Skeletal muscle tissue (tissue), 4 donors: ENCODE data around the gene PKP1. TPM values are rescaled to one million over a fixed set of nuclear protein-coding genes. Genes with fewer than 3 reads are reported as not detected.

ENCODE experiments used
- H3K27ac ChIP-seq: one replicate; pipeline ENCODE4 v1.7.0; 2013; ENCODE audit warnings: mild to moderate bottlenecking, low read depth, low read length, inconsistent platforms
- H3K27me3 ChIP-seq, 3 donors: one replicate each; pipeline ENCODE4 v1.7.0; 2013; ENCODE audit warnings: low read length in 3 of 3; ENCODE audit not compliant: control insufficient read depth in 3 of 3, insufficient read depth in 3 of 3
- H3K36me3 ChIP-seq, 3 donors: one replicate each; pipeline ENCODE4 v1.7.0; 2013; ENCODE audit warnings: low read length in 3 of 3; ENCODE audit not compliant: control insufficient read depth in 3 of 3, insufficient read depth in 3 of 3
- H3K4me1 ChIP-seq, 3 donors: one replicate each; pipeline ENCODE4 v1.7.0; 2013; ENCODE audit warnings: low read length in 3 of 3, mild to moderate bottlenecking in 3 of 3; ENCODE audit not compliant: control insufficient read depth in 3 of 3, insufficient read depth in 3 of 3
- H3K4me3 ChIP-seq, 3 donors: one replicate each; pipeline ENCODE4 v1.7.0; 2013; ENCODE audit warnings: low read length in 3 of 3
- H3K9ac ChIP-seq, 3 donors: one replicate each; pipeline ENCODE4 v1.7.0; 2013; ENCODE audit warnings: low read length in 3 of 3, mild to moderate bottlenecking in 3 of 3, moderate library complexity in 2 of 3, low read depth in 1 of 3
- H3K9me3 ChIP-seq, 3 donors: one replicate each; pipeline ENCODE4 v1.7.0; 2013; ENCODE audit warnings: low read length in 3 of 3; ENCODE audit not compliant: control insufficient read depth in 3 of 3
- total RNA-seq: library from RNA; depleted of rRNA; stranded (reverse); fragments of >200 nt; gene quantifications from one replicate; pipeline ENCODE4 v1.2.3, GENCODE V29; 2014
- donor health status: Osteomylitis.

The PKP1 gene
- total RNA-seq, 1 donor from 2014 or later = 3.7 TPM

GRCh38 chr1:201279313-201279712, 4.0 kb upstream of the PKP1 start:
- Histone ChIP-seq H3K4me3 (no peak overlapping the region), H3K9ac (no peak overlapping the region), H3K36me3 (no peaks in the 10 kb centered on the region), H3K27me3 (peaks cover 26 to 54% (median 42%) of the 10 kb centered on the region in 3 donors), H3K27ac (no peak overlapping the region), H3K4me1 (peaks cover 6 to 11% (median 7%) of the 10 kb centered on the region in 3 donors), H3K9me3 (no peaks in the 10 kb centered on the region)

GRCh38 chr1:201280884-201281283, 2.4 kb upstream of the PKP1 start:
- peaks cover under 1 to 13% (median 7%) of the 10 kb centered on the region in 3 donors for H3K4me1 ChIP-seq
- no peaks in the 10 kb centered on the region for H3K36me3 ChIP-seq
- H3K4me3 ChIP-seq = no peak overlapping the region
- no peaks in the 10 kb centered on the region for H3K9me3 ChIP-seq
- peaks cover 33 to 59% (median 47%) of the 10 kb centered on the region in 3 donors for H3K27me3 ChIP-seq
- no peak overlapping the region for H3K9ac ChIP-seq
- no peak overlapping the region for H3K27ac ChIP-seq

- Histone ChIP-seq H3K27ac (no peak overlapping the region), H3K27me3 (peaks cover 38 to 63% (median 48%) of the 10 kb centered on the region in 3 donors), H3K9ac (no peak overlapping the region), H3K36me3 (no peaks in the 10 kb centered on the region), H3K4me3 (no peak overlapping the region), H3K4me1 (peaks cover 0 to 13% (median 7%) of the 10 kb centered on the region in 3 donors), H3K9me3 (no peaks in the 10 kb centered on the region)
Observed at GRCh38 chr1:201281573-201281972, 1.7 kb upstream of the PKP1 start.

GRCh38 chr1:201282216-201282615, 1.1 kb upstream of the PKP1 start:
- peaks cover 0 to 13% (median 7%) of the 10 kb centered on the region in 3 donors for H3K4me1 ChIP-seq
- no peak overlapping the region for H3K4me3 ChIP-seq
- no peaks in the 10 kb centered on the region for H3K9me3 ChIP-seq
- H3K36me3 ChIP-seq = no peaks in the 10 kb centered on the region
- H3K27ac ChIP-seq = no peak overlapping the region
- no peak overlapping the region for H3K9ac ChIP-seq
- H3K27me3 ChIP-seq = peaks cover 38 to 66% (median 53%) of the 10 kb centered on the region in 3 donors

GRCh38 chr1:201283836-201284553, 689 bp downstream of the PKP1 start:
- peaks cover 33 to 76% (median 50%) of the 10 kb centered on the region in 3 donors for H3K27me3 ChIP-seq
- H3K4me3 ChIP-seq = peak overlapping the region; percentile 14 to 49 (median 48)
- peak overlapping the region in 2 of 3 donors; percentile 10 to 54 for H3K9ac ChIP-seq
- H3K4me1 ChIP-seq = peaks cover 0 to 13% (median 7%) of the 10 kb centered on the region in 3 donors
- H3K36me3 ChIP-seq = no peaks in the 10 kb centered on the region
- no peaks in the 10 kb centered on the region for H3K9me3 ChIP-seq
- H3K27ac ChIP-seq = no peak overlapping the region

GRCh38 chr1:201284636-201285035, 1.3 kb downstream of the PKP1 start:
- H3K27me3 ChIP-seq = peaks cover 33 to 72% (median 50%) of the 10 kb centered on the region in 3 donors
- peak overlapping the region in 1 of 3 donors; percentile 22 for H3K4me3 ChIP-seq
- peaks cover 0 to 13% (median 5%) of the 10 kb centered on the region in 3 donors for H3K4me1 ChIP-seq
- H3K9me3 ChIP-seq = no peaks in the 10 kb centered on the region
- H3K36me3 ChIP-seq = no peaks in the 10 kb centered on the region
- H3K9ac ChIP-seq = no peak overlapping the region
- H3K27ac ChIP-seq = no peak overlapping the region

GRCh38 chr1:201285846-201286245, 2.5 kb downstream of the PKP1 start:
- Histone ChIP-seq H3K9me3 (no peaks in the 10 kb centered on the region), H3K27me3 (peaks cover 37 to 71% (median 51%) of the 10 kb centered on the region in 3 donors), H3K27ac (no peak overlapping the region), H3K36me3 (no peaks in the 10 kb centered on the region), H3K4me3 (no peak overlapping the region), H3K4me1 (peaks cover 0 to 13% (median 5%) of the 10 kb centered on the region in 3 donors), H3K9ac (no peak overlapping the region)

GRCh38 chr1:201286445-201286844, 3.1 kb downstream of the PKP1 start:
- Histone ChIP-seq H3K4me3 (no peak overlapping the region), H3K36me3 (no peaks in the 10 kb centered on the region), H3K4me1 (peaks cover 0 to 13% (median 5%) of the 10 kb centered on the region in 3 donors), H3K27me3 (peaks cover 37 to 69% (median 46%) of the 10 kb centered on the region in 3 donors), H3K9me3 (no peaks in the 10 kb centered on the region), H3K9ac (no peak overlapping the region), H3K27ac (no peak overlapping the region)

GRCh38 chr1:201288007-201288406, 4.7 kb downstream of the PKP1 start:
- H3K4me3 ChIP-seq = no peak overlapping the region
- H3K4me1 ChIP-seq = peaks cover 0 to 10% (median 4%) of the 10 kb centered on the region in 3 donors
- H3K9ac ChIP-seq = no peak overlapping the region
- H3K27me3 ChIP-seq = peaks cover 29 to 61% (median 31%) of the 10 kb centered on the region in 3 donors
- H3K9me3 ChIP-seq = no peaks in the 10 kb centered on the region
- no peaks in the 10 kb centered on the region for H3K36me3 ChIP-seq
- no peak overlapping the region for H3K27ac ChIP-seq

- no peaks in the 10 kb centered on the region for H3K36me3 ChIP-seq
Observed at GRCh38 chr1:201288765-201289164, 5.5 kb downstream of the PKP1 start.

More at GRCh38 chr1:201288765-201289164, 5.5 kb downstream of the PKP1 start:
- Histone ChIP-seq H3K27ac (no peak overlapping the region), H3K9ac (no peak overlapping the region), H3K27me3 (peaks cover 26 to 53% (median 29%) of the 10 kb centered on the region in 3 donors), H3K9me3 (no peaks in the 10 kb centered on the region), H3K4me1 (peaks cover 0 to 2% (median 0%) of the 10 kb centered on the region in 3 donors), H3K4me3 (no peak overlapping the region)
